Kidney (tissue), 14 donors: Measurements from ENCODE around the gene YTHDC2. TPM values are rescaled to one million over a fixed set of nuclear protein-coding genes. Genes with fewer than 3 reads are reported as not detected.

Experiments used
- DNase-seq, 5 donors: peaks; one replicate each; pipeline ENCODE4 v3.0.0-alpha.2; 2013 to 2020
- FAIRE-seq: peaks from 2 replicates; lab custom pipeline; 2012; peaks lifted over from hg19 to GRCh38; lab: Jason Lieb, UNC
- H3K27ac ChIP-seq, 2 donors: one replicate each; pipeline ENCODE4 v1.7.0; 2013; ENCODE audit warnings: low read depth in 2 of 2, low read length in 2 of 2, inconsistent platforms in 1 of 2
- H3K27me3 ChIP-seq: one replicate; pipeline ENCODE4 v1.7.1; 2013; ENCODE audit warnings: low read length, inconsistent platforms; ENCODE audit not compliant: control insufficient read depth, insufficient read depth
- H3K36me3 ChIP-seq, 3 donors: one replicate each; pipeline versions ENCODE4 v1.7.0 to v1.7.1; 2013; ENCODE audit warnings: low read length in 3 of 3, control low read depth in 1 of 3, inconsistent platforms in 1 of 3; ENCODE audit not compliant: insufficient read depth in 3 of 3, control insufficient read depth in 2 of 3
- H3K4me1 ChIP-seq, 3 donors: one replicate each; pipeline versions ENCODE4 v1.7.0 to v1.7.1; 2013; ENCODE audit warnings: low read length in 3 of 3, inconsistent platforms in 1 of 3, low read depth in 1 of 3; ENCODE audit not compliant: control insufficient read depth in 2 of 3, insufficient read depth in 2 of 3
- H3K4me3 ChIP-seq, 3 donors: one replicate each; pipeline versions ENCODE4 v1.7.0 to v1.8.1; 2013; ENCODE audit warnings: low read length in 3 of 3, control low read depth in 1 of 3, inconsistent platforms in 1 of 3
- H3K9ac ChIP-seq, 3 donors: one replicate each; pipeline versions ENCODE4 v1.7.0 to v1.7.1; 2013; ENCODE audit warnings: low read length in 3 of 3, control low read depth in 1 of 3, inconsistent platforms in 1 of 3
- H3K9me3 ChIP-seq, 3 donors: one replicate each; pipeline versions ENCODE4 v1.7.0 to v1.7.1; 2013; ENCODE audit warnings: low read length in 3 of 3, control low read depth in 1 of 3, inconsistent platforms in 1 of 3; ENCODE audit not compliant: control insufficient read depth in 2 of 3, insufficient read depth in 1 of 3
- intact Hi-C: fragments of 100-400 bp; cut with DNase I; formaldehyde crosslinking; loops from one replicate; pipeline ENCODE4 v1.11.1; 2022
- polyA plus RNA-seq: library from polyadenylated mRNA; stranded (reverse); fragments of 350-450 nt; fragmentation: Illumina TruSeq; extraction: RNeasy Lipid Tissue Mini Kit (QIAGEN cat#74804); gene quantifications from one replicate; pipeline ENCODE4 v1.2.3, GENCODE V29; 2014; ENCODE audit warnings: low read depth, low replicate concordance; ENCODE audit not compliant: insufficient read depth
- total RNA-seq: library from RNA; stranded (reverse); fragmentation: NEBNext Ultra II Directional; extraction: Animal tissue kit (Norgen Biotek cat#: 25700); gene quantifications from one replicate; pipeline ENCODE4 v1.2.1, GENCODE V29; 2021
- TF ChIP-seq, protein P1 (sequence below): IDR thresholded peaks from 3 replicates; pipeline ENCODE4 v1.5.1; 2012; ENCODE audit warnings: mild to moderate bottlenecking, moderate library complexity, borderline replicate concordance; ENCODE audit not compliant: insufficient read depth; ENCODE audit errors: extremely low read depth
- donor health status: control.
- donor health status: control.
- donor health status: control.
- donor health status: control.
- donor health status: control.
- donor health status: DM: yes; HTN: yes; CAD: no.
- donor health status: Normal renal cell carcinoma (clear cell type).

The YTHDC2 gene
- total and polyA plus RNA-seq, 2 donors from 2014 or later = 6.2 to 31.6 TPM

GRCh38 chr5:113510836-113511451 is 2.5 kb upstream of the YTHDC2 start:
- intact Hi-C loops = no loop called here
- Histone ChIP-seq H3K4me1 (peaks cover 0 to 6% (median 2%) of the 10 kb centered on the region in 3 donors), H3K4me3 (no peak overlapping the region), H3K9ac (no peak overlapping the region), H3K27ac (no peak overlapping the region), H3K36me3 (no peaks in the 10 kb centered on the region), H3K27me3 (no peaks in the 10 kb centered on the region), H3K9me3 (no peaks in the 10 kb centered on the region)
- peak in 2 of 5 donors; percentile 34 to 67 for DNase-seq
- FAIRE-seq = no peak
- TF ChIP-seq, protein P1, sequence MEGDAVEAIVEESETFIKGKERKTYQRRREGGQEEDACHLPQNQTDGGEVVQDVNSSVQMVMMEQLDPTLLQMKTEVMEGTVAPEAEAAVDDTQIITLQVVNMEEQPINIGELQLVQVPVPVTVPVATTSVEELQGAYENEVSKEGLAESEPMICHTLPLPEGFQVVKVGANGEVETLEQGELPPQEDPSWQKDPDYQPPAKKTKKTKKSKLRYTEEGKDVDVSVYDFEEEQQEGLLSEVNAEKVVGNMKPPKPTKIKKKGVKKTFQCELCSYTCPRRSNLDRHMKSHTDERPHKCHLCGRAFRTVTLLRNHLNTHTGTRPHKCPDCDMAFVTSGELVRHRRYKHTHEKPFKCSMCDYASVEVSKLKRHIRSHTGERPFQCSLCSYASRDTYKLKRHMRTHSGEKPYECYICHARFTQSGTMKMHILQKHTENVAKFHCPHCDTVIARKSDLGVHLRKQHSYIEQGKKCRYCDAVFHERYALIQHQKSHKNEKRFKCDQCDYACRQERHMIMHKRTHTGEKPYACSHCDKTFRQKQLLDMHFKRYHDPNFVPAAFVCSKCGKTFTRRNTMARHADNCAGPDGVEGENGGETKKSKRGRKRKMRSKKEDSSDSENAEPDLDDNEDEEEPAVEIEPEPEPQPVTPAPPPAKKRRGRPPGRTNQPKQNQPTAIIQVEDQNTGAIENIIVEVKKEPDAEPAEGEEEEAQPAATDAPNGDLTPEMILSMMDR = no peak

- no peaks in the 10 kb centered on the region for H3K9me3 ChIP-seq
- FAIRE-seq = no peak
- H3K4me3 ChIP-seq = no peak overlapping the region
- H3K27me3 ChIP-seq = no peaks in the 10 kb centered on the region
- H3K9ac ChIP-seq = no peak overlapping the region
- intact Hi-C loops = no loop called here
- H3K4me1 ChIP-seq = peaks cover 0 to 6% (median 2%) of the 10 kb centered on the region in 3 donors
- TF ChIP-seq, protein P1 = no peak
- no peaks in the 10 kb centered on the region for H3K36me3 ChIP-seq
- DNase-seq = no peak
- H3K27ac ChIP-seq = no peak overlapping the region
Observed at GRCh38 chr5:113512341-113512740, 1.2 kb upstream of the YTHDC2 start.

- DNase-seq (peak in 2 of 5 donors; percentile 25 to 40), FAIRE-seq (no peak)
- Histone ChIP-seq H3K4me1 (peaks cover 0 to 6% (median 2%) of the 10 kb centered on the region in 3 donors), H3K9ac (peak overlapping the region; percentile 76 to 94 (median 82)), H3K27me3 (no peaks in the 10 kb centered on the region), H3K9me3 (no peaks in the 10 kb centered on the region), H3K27ac (peak overlapping the region; percentile 91 to 94), H3K36me3 (no peaks in the 10 kb centered on the region), H3K4me3 (peak overlapping the region; percentile 81 to 86 (median 81))
- TF ChIP-seq, protein P1 = no peak
- intact Hi-C loops = no loop called here
Observed at GRCh38 chr5:113514289-113514635, 768 bp downstream of the YTHDC2 start.
